HG03135 (cell line): ENCODE measurements around the gene PIM3.

Experiments
- ATAC-seq: cut with Tn5 transposase; IDR thresholded peaks from one replicate; pipeline ENCODE4 v1.9.1; 2021; ENCODE audit warnings: mild to moderate bottlenecking, moderate library complexity; ENCODE audit not compliant: unreplicated experiment

PIM3 gene

DNA sequence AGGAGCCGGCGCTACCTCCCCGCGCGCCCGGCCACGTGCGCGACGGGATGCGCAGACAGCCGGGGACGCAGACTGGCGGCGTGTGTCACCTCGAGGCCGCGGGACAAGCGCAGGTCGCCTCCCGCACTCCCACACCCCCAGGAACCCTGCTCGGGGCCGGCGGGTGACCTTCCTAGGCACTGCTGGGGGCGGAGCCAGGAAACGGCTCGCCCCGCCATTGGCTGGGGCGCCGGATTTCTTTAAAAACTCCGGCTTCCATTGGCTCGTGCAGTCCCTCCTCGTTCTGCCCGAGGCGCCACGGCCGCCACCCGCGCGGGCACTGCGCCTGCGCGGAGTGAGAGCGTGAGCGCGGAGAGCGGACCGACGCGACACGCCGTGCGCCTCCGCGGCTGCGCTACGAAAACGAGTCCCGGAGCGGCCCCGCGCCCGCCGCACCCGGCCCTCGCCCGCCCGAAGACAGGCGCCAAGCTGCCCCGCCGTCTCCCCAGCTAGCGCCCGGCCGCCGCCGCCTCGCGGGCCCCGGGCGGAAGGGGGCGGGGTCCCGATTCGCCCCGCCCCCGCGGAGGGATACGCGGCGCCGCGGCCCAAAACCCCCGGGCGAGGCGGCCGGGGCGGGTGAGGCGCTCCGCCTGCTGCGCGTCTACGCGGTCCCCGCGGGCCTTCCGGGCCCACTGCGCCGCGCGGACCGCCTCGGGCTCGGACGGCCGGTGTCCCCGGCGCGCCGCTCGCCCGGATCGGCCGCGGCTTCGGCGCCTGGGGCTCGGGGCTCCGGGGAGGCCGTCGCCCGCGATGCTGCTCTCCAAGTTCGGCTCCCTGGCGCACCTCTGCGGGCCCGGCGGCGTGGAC is at the start of gene PIM3:
Gene PIM3, plus strand, starts transcription at position 614 of the 846 bp plus-strand sequence. Its CDS starts 176 bp downstream, at position 790.
- peak; percentile 55 for ATAC-seq

DNA sequence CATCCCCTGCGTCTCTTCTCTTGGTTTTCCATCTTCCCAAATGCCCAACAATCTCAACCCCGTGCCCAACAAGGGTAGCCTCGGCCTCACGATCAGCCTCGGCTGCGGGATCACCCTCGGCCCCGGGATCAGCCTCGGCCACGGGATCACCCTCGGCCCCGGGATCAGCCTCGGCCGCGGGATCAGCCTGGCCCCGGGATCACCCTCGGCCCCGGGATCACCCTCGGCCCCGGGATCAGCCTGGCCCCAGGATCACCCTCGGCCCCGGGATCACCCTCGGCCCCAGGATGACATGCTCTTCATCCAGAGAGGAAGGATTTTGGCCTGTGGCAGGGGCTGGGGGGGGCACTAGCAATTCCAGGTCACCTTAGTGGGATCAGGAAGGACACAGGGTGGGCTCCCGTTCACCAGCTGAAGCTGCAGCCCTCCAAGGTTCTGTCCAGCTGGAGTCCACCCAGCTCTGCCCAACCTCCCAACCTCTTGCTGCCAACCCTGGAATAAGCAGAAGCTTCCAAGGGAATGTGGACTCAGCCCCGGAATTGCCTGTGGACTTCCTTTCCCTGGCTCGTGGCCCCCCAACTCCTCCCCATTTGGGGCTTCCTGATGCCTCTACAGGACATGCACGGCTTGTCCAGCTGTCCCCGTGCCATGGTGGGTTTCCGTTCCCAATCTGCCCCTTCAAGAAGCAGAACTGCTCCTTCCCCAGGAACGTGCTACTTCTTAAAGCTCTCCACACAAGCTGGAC is 48.5 kb upstream of the PIM3 start:
- no peak for ATAC-seq

DNA sequence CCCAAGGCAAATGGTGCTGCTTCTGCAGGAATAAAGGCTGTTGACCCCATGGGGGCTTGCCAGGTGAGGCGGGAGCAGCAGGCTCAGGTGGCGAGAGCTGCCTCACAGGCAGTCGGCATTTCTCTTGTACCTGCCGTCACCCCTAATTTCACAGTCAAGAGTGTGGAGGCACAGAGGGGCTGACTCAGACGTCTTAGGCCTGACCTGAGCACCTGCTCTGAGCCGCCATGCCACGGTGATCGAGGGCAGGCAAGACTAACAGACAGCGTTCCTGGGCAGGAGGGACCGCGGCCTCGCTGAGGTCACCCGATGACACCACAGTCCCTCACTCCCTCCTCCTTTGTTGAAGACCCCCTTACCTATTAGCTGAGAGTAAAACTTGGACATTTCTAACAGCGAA is 47.5 kb upstream of the PIM3 start:
- no peak for ATAC-seq

- no peak for ATAC-seq
These were observed 47.1 kb upstream of the PIM3 start for GRCh38 chr22:49913446-49913845.

- no peak for ATAC-seq
These were observed 46.3 kb upstream of the PIM3 start for GRCh38 chr22:49914256-49914655.

DNA sequence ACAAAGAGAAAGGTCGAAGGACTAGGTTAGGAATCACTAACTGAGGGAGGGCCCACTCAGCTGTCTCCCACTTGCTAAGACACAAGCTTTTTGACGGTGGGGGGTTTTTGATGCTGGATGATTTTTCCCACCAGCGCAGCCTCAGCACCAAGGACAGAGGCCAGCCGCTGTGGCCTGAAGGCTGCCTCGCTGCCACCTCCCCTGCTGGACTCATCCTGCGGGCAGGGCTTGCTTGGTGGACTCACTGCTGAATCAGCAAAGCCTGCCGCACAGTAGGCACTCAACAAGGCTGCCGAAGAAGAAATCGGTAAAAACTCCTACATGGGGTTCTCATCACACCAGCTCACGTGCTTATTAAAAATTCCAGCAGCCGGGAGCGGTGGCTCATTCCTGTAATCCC is 45.0 kb upstream of the PIM3 start:
- ATAC-seq = no peak

DNA sequence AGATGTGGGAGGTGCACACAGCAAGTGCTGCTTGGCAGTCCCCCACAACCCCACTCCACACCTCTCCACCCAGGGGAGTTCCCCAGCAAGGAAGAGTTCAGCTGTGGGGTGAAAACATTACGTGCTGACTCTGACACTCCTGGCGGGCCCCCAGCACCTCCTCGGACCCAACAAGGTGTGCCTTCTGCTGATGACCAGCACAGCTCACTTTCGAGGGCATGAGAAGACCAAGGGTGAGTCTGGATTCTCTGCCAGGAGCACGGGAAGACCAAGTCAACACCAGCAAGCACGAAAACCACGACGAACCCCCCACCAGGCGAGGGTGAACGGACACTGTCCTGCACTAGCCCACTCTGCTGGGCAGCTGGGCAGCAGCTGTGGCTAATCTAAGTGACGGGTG is 43.7 kb upstream of the PIM3 start:
- ATAC-seq = no peak

DNA sequence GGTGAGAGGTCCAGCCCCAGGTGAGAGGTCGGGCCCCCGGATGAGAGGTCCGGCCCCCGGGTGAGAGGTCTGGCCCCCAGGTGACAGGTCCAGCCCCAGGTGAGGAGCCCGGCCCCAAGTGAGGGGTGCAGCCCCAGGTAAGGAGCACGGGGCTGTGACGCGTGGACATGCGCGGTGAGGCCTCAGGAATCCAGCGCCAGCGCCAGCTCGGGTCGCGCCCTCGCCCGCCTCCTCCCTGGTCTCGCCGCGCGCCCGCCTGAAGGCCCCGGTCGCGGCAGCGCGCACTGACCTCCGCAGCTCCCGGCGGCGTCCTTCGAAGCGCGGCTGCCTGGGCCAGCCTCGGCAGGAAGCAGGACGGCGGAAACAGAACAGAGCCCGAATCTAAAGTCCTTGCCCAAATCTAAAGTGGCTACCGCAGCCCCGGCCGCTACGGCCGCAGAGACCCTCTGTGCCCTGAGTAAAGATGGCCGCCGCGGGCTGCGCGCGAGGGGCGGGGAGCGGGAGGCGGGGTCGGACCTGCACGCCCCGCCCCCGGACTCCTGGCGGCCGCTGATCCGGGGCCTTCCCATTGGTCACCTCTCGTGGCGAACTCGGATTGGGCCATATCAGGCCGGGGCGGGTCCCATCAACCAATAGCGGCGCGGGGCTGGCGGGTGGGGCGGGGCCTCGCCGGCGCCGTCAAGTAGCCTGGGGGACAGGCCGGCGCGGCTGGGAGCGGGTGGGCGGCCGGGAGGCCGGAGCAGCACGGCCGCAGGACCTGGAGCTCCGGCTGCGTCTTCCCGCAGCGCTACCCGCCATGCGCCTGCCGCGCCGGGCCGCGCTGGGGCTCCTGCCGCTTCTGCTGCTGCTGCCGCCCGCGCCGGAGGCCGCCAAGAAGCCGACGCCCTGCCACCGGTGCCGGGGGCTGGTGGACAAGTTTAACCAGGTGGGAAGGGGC is 42.3 kb upstream of the PIM3 start, which contains the start of the genes ALG12 and CRELD2:
Gene ALG12, minus strand, starts transcription at position 465 of the 937 bp plus-strand sequence. CDS start 4,673 bp downstream, outside the sequence.
Gene CRELD2, plus strand, starts transcription at position 661 of the 937 bp plus-strand sequence. Its CDS starts 136 bp downstream, at position 797.
- ATAC-seq = peak; percentile 83

DNA sequence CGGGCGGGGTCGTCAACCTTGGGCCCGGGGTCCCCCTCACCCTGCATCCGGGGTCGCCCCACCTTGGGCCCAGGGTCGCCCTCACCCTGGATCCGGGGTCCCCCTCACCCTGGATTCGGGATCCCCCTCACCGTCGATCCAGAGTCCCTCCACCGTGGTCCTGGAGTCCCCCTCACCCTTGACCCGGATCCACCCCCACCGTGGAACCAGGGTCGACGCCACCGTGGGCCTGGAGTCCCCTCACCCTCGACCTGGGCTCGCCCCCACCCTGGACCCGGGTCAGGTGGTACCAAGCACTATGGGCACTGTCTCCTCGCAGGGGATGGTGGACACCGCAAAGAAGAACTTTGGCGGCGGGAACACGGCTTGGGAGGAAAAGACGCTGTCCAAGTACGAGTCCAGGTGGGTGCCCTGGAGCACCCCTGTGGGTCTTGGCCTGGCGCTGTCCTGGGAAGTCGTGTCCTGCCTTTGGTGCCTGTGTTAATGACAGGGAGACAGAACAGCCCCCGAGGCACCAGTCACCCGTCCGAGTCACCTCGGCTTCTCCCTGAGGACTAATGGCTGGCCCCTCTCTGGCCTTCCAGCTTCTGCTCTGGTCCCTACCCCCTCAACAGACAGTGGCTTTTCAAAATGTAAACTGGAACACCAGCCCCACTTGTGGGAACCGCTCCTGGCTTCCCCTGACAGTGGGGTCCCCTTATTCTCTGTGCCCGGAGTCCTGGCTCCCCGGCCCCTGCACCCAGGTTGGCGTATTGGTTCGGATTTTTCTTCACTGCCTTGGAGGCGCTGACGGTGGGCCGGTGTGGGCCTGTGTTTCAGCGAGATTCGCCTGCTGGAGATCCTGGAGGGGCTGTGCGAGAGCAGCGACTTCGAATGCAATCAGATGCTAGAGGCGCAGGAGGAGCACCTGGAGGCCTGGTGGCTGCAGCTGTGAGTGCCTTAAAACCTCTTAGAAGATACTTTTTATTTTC is 41.4 kb upstream of the PIM3 start:
- ATAC-seq = peak; percentile 6

DNA sequence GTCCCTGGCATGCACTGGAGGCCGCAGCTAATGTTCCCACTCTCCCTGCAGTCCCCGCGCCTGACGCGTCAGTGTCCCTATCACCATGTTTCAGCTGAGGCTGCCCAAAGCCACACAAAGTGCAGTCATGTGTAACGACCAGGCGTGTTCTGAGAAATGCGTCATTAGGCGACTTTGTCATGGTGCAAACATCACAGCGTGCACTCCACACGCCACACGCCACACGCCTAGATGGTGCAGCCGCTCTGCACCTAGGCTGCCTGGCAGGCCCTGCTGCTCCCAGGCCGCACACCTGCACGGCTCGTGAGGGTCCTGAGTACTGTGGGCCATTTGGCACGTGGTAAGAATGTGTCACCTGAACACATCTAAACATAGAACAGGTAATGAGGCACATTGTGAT is 39.7 kb upstream of the PIM3 start:
- ATAC-seq = no peak

DNA sequence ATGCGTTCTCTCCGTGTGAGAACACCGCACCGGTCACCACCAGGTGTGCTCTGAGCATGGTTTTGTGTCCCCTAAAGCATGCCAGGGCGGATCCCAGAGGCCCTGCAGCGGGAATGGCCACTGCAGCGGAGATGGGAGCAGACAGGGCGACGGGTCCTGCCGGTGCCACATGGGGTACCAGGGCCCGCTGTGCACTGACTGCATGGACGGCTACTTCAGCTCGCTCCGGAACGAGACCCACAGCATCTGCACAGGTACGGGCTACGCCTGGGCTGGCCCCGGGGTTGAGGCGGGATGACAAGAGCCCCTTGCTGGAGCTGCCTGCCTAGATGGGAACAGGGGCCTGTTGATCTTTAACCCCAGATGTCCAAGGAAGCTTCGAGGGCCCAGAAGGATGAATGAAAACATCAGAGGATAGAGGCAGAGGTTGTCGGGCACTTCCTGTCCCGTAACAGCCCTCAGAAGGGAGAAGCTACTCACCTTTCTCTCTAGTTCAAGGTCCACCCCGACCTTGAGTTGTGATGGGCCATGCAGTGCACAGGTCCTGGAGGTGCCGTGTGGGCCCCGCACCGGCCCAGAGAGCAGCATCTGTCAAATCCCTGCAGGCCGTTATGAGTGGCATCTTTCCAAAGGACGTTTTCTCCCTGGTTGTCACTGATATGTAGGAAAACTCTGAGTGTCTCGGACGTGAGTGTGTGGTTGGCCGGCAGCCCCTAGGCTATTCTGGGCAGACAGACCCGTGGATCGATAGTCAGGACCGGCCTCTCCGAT is 38.9 kb upstream of the PIM3 start:
- ATAC-seq = no peak

GRCh38 chr22:49922484-49922883 is 38.1 kb upstream of the PIM3 start:
- no peak for ATAC-seq

- ATAC-seq = no peak
These were observed 37.6 kb upstream of the PIM3 start for GRCh38 chr22:49922926-49923325.

- no peak for ATAC-seq
These were observed 37.1 kb upstream of the PIM3 start for GRCh38 chr22:49923445-49923844.

- ATAC-seq = no peak
These were observed 36.3 kb upstream of the PIM3 start for GRCh38 chr22:49924113-49924833.

- ATAC-seq = peak; percentile 38
These were observed 34.9 kb upstream of the PIM3 start for GRCh38 chr22:49925525-49926128.

GRCh38 chr22:49926916-49927315 is 33.7 kb upstream of the PIM3 start:
- ATAC-seq = no peak
